Keratinocyte (primary cell): ENCODE measurements around the gene GPC3. TPM values are rescaled to one million over a fixed set of nuclear protein-coding genes. Genes with fewer than 3 reads are reported as not detected.

Experiments
- DNase-seq: peaks from one replicate; pipeline ENCODE4 v3.0.0-alpha.2; 2011; ENCODE audit warnings: low read depth, missing footprints, low spot score
- FAIRE-seq: peaks from 2 replicates; lab custom pipeline; 2011; peaks lifted over from hg19 to GRCh38; lab: Jason Lieb, UNC
- H2AFZ ChIP-seq: 2 replicates; pipeline ENCODE4 v1.6.0; 2012; ENCODE audit warnings: low read length, control low read depth, inconsistent platforms; ENCODE audit not compliant: control insufficient read depth
- H3K27ac ChIP-seq: 2 replicates; pipeline ENCODE4 v1.5.1; 2011; ENCODE audit warnings: low read length; ENCODE audit not compliant: control insufficient read depth, insufficient read depth
- H3K27me3 ChIP-seq: 3 replicates; pipeline ENCODE4 v1.6.0; 2011; ENCODE audit warnings: low read length; ENCODE audit not compliant: control insufficient read depth, insufficient read depth; ENCODE audit errors: extremely low read depth
- H3K36me3 ChIP-seq, 2 experiments: 2 replicates in 1 of 2; 3 replicates in 1 of 2; pipeline ENCODE4 v1.5.1; 2011; ENCODE audit warnings: low read length in 2 of 2, mild to moderate bottlenecking in 1 of 2; ENCODE audit not compliant: control insufficient read depth in 2 of 2, insufficient read depth in 2 of 2; ENCODE audit errors: extremely low read depth in 1 of 2
- H3K4me1 ChIP-seq: 3 replicates; pipeline ENCODE4 v1.5.1; 2011; ENCODE audit warnings: low read length; ENCODE audit not compliant: control insufficient read depth, insufficient read depth; ENCODE audit errors: extremely low read depth
- H3K4me2 ChIP-seq: 3 replicates; pipeline ENCODE4 v1.6.0; 2011; ENCODE audit warnings: low read depth, low read length; ENCODE audit not compliant: control insufficient read depth, insufficient read depth; ENCODE audit errors: extremely low read depth
- H3K4me3 ChIP-seq, 3 experiments: fragments of 200-600 bp in 1 of 3; sonication (generic) in 1 of 3; 2 replicates in 2 of 3; 3 replicates in 1 of 3; pipeline ENCODE4 v1.5.1; 2011 to 2016; ENCODE audit warnings: low read length in 3 of 3, mild to moderate bottlenecking in 3 of 3, control low read depth in 2 of 3, inconsistent platforms in 1 of 3, low read depth in 1 of 3, mixed read lengths in 1 of 3, mixed run types in 1 of 3, moderate library complexity in 1 of 3; ENCODE audit not compliant: control insufficient read depth in 2 of 3, insufficient read depth in 2 of 3; ENCODE audit errors: extremely low read depth in 1 of 3
- H3K79me2 ChIP-seq: 2 replicates; pipeline ENCODE4 v1.6.0; 2012; ENCODE audit warnings: low read length; ENCODE audit not compliant: control insufficient read depth, insufficient read depth
- H3K9ac ChIP-seq: 3 replicates; pipeline ENCODE4 v1.6.0; 2011; ENCODE audit warnings: low read length; ENCODE audit not compliant: control insufficient read depth, insufficient read depth; ENCODE audit errors: extremely low read depth
- H3K9me1 ChIP-seq: 3 replicates; pipeline ENCODE4 v1.6.0; 2011; ENCODE audit warnings: low read length; ENCODE audit not compliant: control insufficient read depth, insufficient read depth; ENCODE audit errors: extremely low read depth
- H3K9me3 ChIP-seq: 2 replicates; pipeline ENCODE4 v1.5.1; 2012; ENCODE audit warnings: low read depth, low read length; ENCODE audit not compliant: control insufficient read depth
- H4K20me1 ChIP-seq: 3 replicates; pipeline ENCODE4 v1.6.0; 2011; ENCODE audit warnings: low read length; ENCODE audit not compliant: control insufficient read depth, insufficient read depth; ENCODE audit errors: extremely low read depth
- EZH2 ChIP-seq: IDR thresholded peaks from one replicate; pipeline ENCODE4 v1.6.1; 2012; ENCODE audit warnings: inconsistent platforms, mild to moderate bottlenecking, low read length, moderate library complexity
- dilution Hi-C: fragments of 300-500 bp; cut with MboI; formaldehyde crosslinking; loops from one replicate; pipeline ENCODE4 v1.7.0; 2020; ENCODE audit warnings: low sequenced_read_pairs; ENCODE audit not compliant: extremely low pct_ligation_motif_present
- polyA plus RNA-seq, 5 experiments: library from polyadenylated mRNA; depleted of rRNA in 3 of 5; stranded (reverse) in 3 of 5; stranded (forward) in 1 of 5; unstranded in 1 of 5; fragments of >200 nt; gene quantifications; 1 replicate in 1 of 5; 2 replicates in 3 of 5; 3 replicates in 1 of 5; pipeline versions ENCODE4 v1.2.1 to v1.2.3, GENCODE V29; 2011 to 2012; ENCODE audit warnings: missing spikeins in 2 of 5, low read depth in 1 of 5, low replicate concordance in 1 of 5
- TF ChIP-seq, protein P1 (sequence below), 3 experiments: IDR thresholded peaks in 1 of 3; conservative IDR thresholded peaks in 1 of 3; optimal IDR thresholded peaks in 1 of 3; 2 replicates in 2 of 3; 3 replicates in 1 of 3; pipeline versions ENCODE3 to v1.5.1; 2011; ENCODE audit warnings: low read length in 3 of 3, mild to moderate bottlenecking in 3 of 3, moderate library complexity in 2 of 3, control low read depth in 1 of 3, inconsistent platforms in 1 of 3; ENCODE audit not compliant: insufficient read depth in 2 of 3; ENCODE audit errors: extremely low read depth in 1 of 3

GPC3 gene
- polyA plus RNA-seq, 1 donor (not counting 4 experiments of a cell fraction or from before 2014, with no cell fraction given) = 0.03 TPM

DNA sequence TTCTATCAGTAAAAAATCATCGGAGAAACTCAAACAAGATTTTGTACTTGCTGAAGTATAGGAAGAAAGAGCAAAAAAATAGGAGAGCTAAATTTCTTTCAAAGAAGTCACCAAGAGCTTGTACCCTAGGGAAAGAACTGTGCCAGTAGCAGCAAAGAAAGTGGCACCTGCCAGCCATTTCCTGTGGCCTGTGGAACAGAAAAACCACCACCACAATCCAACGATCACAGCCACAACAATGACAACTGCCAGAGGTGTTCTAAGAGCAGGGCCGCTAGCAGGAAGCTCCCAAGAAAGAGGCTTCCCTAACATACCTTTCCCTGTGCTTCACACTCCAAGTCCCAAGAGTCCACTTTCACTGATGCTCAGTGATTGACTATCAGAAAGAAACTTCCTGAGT lies 304.0 kb downstream of the GPC3 start:
- H3K79me2 ChIP-seq = no peaks in the 10 kb centered on the region
- no peak overlapping the region for H2AFZ ChIP-seq
- no peaks in the 10 kb centered on the region for H3K4me1 ChIP-seq
- no peak overlapping the region for H3K4me2 ChIP-seq
- DNase-seq (no peak), FAIRE-seq (no peak)
- H3K36me3 ChIP-seq = no peaks in the 10 kb centered on the region
- no peak overlapping the region for H3K4me3 ChIP-seq
- no peaks in the 10 kb centered on the region for H3K9me1 ChIP-seq
- TF ChIP-seq, protein P1, sequence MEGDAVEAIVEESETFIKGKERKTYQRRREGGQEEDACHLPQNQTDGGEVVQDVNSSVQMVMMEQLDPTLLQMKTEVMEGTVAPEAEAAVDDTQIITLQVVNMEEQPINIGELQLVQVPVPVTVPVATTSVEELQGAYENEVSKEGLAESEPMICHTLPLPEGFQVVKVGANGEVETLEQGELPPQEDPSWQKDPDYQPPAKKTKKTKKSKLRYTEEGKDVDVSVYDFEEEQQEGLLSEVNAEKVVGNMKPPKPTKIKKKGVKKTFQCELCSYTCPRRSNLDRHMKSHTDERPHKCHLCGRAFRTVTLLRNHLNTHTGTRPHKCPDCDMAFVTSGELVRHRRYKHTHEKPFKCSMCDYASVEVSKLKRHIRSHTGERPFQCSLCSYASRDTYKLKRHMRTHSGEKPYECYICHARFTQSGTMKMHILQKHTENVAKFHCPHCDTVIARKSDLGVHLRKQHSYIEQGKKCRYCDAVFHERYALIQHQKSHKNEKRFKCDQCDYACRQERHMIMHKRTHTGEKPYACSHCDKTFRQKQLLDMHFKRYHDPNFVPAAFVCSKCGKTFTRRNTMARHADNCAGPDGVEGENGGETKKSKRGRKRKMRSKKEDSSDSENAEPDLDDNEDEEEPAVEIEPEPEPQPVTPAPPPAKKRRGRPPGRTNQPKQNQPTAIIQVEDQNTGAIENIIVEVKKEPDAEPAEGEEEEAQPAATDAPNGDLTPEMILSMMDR (optimal IDR thresholded peaks at IDR 0.05 in 1 of 3, IDR thresholded peaks at IDR 0.05 in 1 of 3, conservative IDR thresholded peaks at IDR 0.05 in 1 of 3; ENCODE audit: extremely low read depth in 1 of 3, insufficient read depth in 2 of 3, low read length in 3 of 3) = no peak
- no peak for TF ChIP-seq EZH2
- no peak overlapping the region for H3K27ac ChIP-seq
- H3K9ac ChIP-seq = no peak overlapping the region
- H4K20me1 ChIP-seq = no peaks in the 10 kb centered on the region
- H3K27me3 ChIP-seq = no peaks in the 10 kb centered on the region
- dilution Hi-C loops = no loop called here
- no peaks in the 10 kb centered on the region for H3K9me3 ChIP-seq

DNA sequence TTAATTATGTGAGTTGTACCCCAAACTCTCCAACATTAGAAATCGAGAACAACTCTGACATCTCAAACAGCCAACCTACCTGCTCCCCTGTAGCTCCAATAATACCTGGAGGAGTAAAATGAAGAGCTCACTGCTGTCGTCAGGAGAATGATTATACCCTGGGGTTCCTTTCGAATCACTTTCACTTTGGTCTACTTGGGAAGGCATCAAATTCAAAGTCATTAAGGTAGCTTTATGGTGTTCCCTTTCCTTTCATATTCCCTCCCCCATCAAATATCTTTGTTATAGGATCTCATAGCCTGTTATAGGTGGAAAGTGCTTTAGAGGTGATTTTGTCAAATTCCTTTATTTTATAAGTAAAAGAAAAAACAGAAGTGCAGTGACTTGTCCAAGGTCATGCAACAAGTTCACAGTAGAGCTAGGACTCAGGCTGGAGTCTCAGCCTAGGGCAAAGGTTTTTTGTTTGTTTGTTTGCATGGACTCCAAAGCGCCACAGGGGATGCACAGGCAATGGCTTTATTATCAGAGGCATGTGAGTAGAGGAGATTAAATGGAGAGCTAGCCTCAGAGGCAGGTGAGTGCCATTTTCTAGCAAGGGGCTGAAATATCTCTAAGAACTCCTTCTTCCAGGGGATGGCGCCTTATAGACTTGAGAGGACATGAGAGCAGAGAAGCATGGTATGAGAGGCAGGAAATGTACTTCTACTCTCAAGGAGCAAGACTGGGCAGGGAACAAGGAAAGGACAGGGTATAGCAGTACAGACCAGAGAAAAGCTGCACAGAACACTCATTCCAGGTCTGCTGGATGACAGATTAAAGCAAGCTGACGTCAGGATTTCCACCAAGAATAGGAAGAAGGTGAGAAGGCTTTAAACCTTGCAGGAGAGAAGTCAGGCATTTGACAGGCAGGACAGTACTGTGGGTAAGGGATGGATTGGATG lies 308.0 kb downstream of the GPC3 start:
- Histone ChIP-seq H4K20me1 (no peaks in the 10 kb centered on the region), H3K4me2 (no peak overlapping the region), H3K4me3 (no peak overlapping the region), H3K27me3 (no peaks in the 10 kb centered on the region), H3K4me1 (no peaks in the 10 kb centered on the region), H3K79me2 (no peaks in the 10 kb centered on the region), H2AFZ (no peak overlapping the region), H3K27ac (no peak overlapping the region), H3K36me3 (no peaks in the 10 kb centered on the region), H3K9me3 (no peaks in the 10 kb centered on the region), H3K9me1 (no peaks in the 10 kb centered on the region), H3K9ac (no peak overlapping the region)
- dilution Hi-C loops = no loop called here
- TF ChIP-seq EZH2 = no peak
- DNase-seq (no peak), FAIRE-seq (no peak)
